Dermis lymphatic vessel endothelial cell (primary cell): ENCODE data around the gene PPP2R2D. TPM values are rescaled to one million over a fixed set of nuclear protein-coding genes. Genes with fewer than 3 reads are reported as not detected.

Experiments
- total RNA-seq: library from RNA; depleted of rRNA; stranded (reverse); fragments of >200 nt; gene quantifications from 2 replicates; pipeline ENCODE4 v1.2.1, GENCODE V29; 2014

PPP2R2D gene
- 22.9 and 29.1 TPM in 2 replicates for total RNA-seq

GRCh38 chr10:131900350-131901152, at the start of gene PPP2R2D:
PPP2R2D (plus strand) TSS chr10:131901008; CDS start chr10:131901149, 141 bp downstream.

GRCh38 chr10:131981429-131982184, 80.8 kb downstream of the PPP2R2D start, which contains the start of gene BNIP3:
BNIP3 (minus strand) TSS chr10:131981923; CDS start chr10:131981806, 117 bp downstream.

Other genes starting within 250 kb of the PPP2R2D start
- gene BNIP3, start 80.9 kb downstream of the PPP2R2D start, total RNA-seq = 35.0 and 50.8 TPM in 2 replicates
- under 0.01 and 0.09 TPM in 2 replicates for gene JAKMIP3, start 164.9 kb downstream of the PPP2R2D start, total RNA-seq